ENCODE measurements around the gene ARNT2. TPM values are rescaled to one million over a fixed set of nuclear protein-coding genes. Genes with fewer than 3 reads are reported as not detected.

ARNT2 gene
- total RNA-seq, 1 experiment from 2014 or later = 16.8 TPM

GRCh38 chr15:80614711-80615360, 210.7 kb downstream of the ARNT2 start:
- intact Hi-C loops (cut with micrococcal nuclease; ENCODE audit: unreplicated experiment) = no loop called here
- Histone ChIP-seq H3K36me3 (ENCODE audit: control insufficient read depth, insufficient read depth, low read length) (no peaks in the 10 kb centered on the region), H3K9me3 (ENCODE audit: control insufficient read depth, insufficient read depth, low read depth, low read length) (no peaks in the 10 kb centered on the region), H3K4me1 (ENCODE audit: control insufficient read depth, insufficient read depth, low read length) (no peaks in the 10 kb centered on the region), H3K27me3 (ENCODE audit: control insufficient read depth, insufficient read depth, low read length) (no peaks in the 10 kb centered on the region), H3K4me3 (ENCODE audit: low read depth in 2 of 2, low read length in 2 of 2) (no peak overlapping the region), H3K27ac (ENCODE audit: low read length) (no peak overlapping the region)
- BruUV-seq (replicated peaks) = no TSS peak
- in situ Hi-C loops (cut with HindIII; ENCODE audit: low pct_unique_long_range_greater_than_20kb, low sequenced_read_pairs) = no loop called here
- ChIA-PET CTCF (no interaction called here), POLR2A (no interaction called here)
- ATAC-seq (no peak), DNase-seq (ENCODE audit: low read depth, low spot score) (no peak)
- no peak for TF ChIP-seq POLR2AphosphoS5 (IDR thresholded peaks at IDR 0.05; ENCODE audit: low read depth, low read length)
- no peak for TF ChIP-seq TCF7L2 (IDR thresholded peaks at IDR 0.05; ENCODE audit: low read depth, low read length)
- TF ChIP-seq, protein P1, sequence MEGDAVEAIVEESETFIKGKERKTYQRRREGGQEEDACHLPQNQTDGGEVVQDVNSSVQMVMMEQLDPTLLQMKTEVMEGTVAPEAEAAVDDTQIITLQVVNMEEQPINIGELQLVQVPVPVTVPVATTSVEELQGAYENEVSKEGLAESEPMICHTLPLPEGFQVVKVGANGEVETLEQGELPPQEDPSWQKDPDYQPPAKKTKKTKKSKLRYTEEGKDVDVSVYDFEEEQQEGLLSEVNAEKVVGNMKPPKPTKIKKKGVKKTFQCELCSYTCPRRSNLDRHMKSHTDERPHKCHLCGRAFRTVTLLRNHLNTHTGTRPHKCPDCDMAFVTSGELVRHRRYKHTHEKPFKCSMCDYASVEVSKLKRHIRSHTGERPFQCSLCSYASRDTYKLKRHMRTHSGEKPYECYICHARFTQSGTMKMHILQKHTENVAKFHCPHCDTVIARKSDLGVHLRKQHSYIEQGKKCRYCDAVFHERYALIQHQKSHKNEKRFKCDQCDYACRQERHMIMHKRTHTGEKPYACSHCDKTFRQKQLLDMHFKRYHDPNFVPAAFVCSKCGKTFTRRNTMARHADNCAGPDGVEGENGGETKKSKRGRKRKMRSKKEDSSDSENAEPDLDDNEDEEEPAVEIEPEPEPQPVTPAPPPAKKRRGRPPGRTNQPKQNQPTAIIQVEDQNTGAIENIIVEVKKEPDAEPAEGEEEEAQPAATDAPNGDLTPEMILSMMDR (IDR thresholded peaks at IDR 0.05) = no peak
- no peak for TF ChIP-seq REST (IDR thresholded peaks at IDR 0.05; ENCODE audit: insufficient read depth in 1 of 2, low read depth in 2 of 2, low read length in 1 of 2)
- TF ChIP-seq SIN3A (IDR thresholded peaks at IDR 0.05; ENCODE audit: borderline replicate concordance, insufficient read depth, low read depth, low read length) = no peak

DNA sequence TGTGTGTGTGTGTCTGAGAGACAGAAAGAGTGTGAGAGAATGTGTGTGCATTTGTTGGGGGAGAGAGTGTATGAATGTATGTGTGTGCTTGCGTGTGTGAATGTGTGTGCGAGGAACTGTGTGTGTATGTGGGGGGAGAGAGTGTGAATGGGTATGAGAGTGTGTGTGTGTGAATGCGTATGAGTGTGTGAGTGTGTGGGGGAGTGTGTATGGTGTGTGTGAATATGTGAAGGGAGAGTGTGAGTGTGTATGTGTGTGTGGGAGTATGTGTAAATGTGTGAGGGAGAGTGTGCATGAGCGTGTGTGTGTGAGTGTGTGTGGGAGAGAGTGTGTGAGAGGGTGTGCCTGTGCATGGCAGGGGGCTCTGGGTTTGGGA, 211.2 kb downstream of the ARNT2 start:
- no TSS peak for BruUV-seq (replicated peaks)
- ChIA-PET POLR2A (no interaction called here), CTCF (no interaction called here)
- Histone ChIP-seq H3K36me3 (ENCODE audit: control insufficient read depth, insufficient read depth, low read length) (no peaks in the 10 kb centered on the region), H3K9me3 (ENCODE audit: control insufficient read depth, insufficient read depth, low read depth, low read length) (no peaks in the 10 kb centered on the region), H3K27me3 (ENCODE audit: control insufficient read depth, insufficient read depth, low read length) (no peaks in the 10 kb centered on the region), H3K27ac (ENCODE audit: low read length) (no peak overlapping the region), H3K4me3 (ENCODE audit: low read depth in 2 of 2, low read length in 2 of 2) (no peak overlapping the region), H3K4me1 (ENCODE audit: control insufficient read depth, insufficient read depth, low read length) (no peaks in the 10 kb centered on the region)
- DNase-seq (ENCODE audit: low read depth, low spot score) (no peak), ATAC-seq (no peak)
- in situ Hi-C loops (cut with HindIII; ENCODE audit: low pct_unique_long_range_greater_than_20kb, low sequenced_read_pairs) (no loop called here), intact Hi-C loops (cut with micrococcal nuclease; ENCODE audit: unreplicated experiment) (no loop called here)
- TF ChIP-seq TCF7L2 (IDR thresholded peaks at IDR 0.05; ENCODE audit: low read depth, low read length) (no peak), SIN3A (IDR thresholded peaks at IDR 0.05; ENCODE audit: borderline replicate concordance, insufficient read depth, low read depth, low read length) (no peak), POLR2AphosphoS5 (IDR thresholded peaks at IDR 0.05; ENCODE audit: low read depth, low read length) (no peak), REST (IDR thresholded peaks at IDR 0.05; ENCODE audit: insufficient read depth in 1 of 2, low read depth in 2 of 2, low read length in 1 of 2) (no peak)
- TF ChIP-seq, protein P1 (IDR thresholded peaks at IDR 0.05) = no peak
